NCI-H2171 (cell line): Measurements from ENCODE around the gene C19orf67.

Source experiments
- DNase-seq: peaks from one replicate; lab custom pipeline; 2025; lab: John Stamatoyannopoulos, UW

C19orf67 gene

GRCh38 chr19:14081797-14082674 lies 3.5 kb downstream of the C19orf67 start:
- DNase-seq, result no peak

- peak; percentile 99 for DNase-seq
These were observed 4.4 kb downstream of the C19orf67 start for GRCh38 chr19:14080887-14081796.

DNA sequence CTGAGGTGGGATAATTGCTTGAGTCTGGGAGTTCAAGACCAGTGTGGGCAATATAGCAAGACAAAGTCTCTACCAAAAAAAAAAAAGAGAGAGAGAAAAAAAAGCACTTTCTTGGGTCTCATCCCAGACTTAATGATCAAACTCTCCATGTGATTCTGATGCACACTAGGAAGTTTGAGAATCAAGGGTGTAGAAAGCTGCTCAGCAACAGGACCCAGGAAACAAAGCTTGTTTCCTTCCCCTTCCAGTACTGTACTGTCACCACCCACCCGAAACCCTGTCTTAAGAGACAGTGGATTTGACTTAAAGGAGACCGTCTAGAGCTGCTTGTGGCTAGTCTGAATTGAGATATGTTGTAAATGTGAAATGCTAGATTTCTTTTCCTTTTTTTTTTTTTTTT lies 7.2 kb downstream of the C19orf67 start:
- DNase-seq, result no peak

DNA sequence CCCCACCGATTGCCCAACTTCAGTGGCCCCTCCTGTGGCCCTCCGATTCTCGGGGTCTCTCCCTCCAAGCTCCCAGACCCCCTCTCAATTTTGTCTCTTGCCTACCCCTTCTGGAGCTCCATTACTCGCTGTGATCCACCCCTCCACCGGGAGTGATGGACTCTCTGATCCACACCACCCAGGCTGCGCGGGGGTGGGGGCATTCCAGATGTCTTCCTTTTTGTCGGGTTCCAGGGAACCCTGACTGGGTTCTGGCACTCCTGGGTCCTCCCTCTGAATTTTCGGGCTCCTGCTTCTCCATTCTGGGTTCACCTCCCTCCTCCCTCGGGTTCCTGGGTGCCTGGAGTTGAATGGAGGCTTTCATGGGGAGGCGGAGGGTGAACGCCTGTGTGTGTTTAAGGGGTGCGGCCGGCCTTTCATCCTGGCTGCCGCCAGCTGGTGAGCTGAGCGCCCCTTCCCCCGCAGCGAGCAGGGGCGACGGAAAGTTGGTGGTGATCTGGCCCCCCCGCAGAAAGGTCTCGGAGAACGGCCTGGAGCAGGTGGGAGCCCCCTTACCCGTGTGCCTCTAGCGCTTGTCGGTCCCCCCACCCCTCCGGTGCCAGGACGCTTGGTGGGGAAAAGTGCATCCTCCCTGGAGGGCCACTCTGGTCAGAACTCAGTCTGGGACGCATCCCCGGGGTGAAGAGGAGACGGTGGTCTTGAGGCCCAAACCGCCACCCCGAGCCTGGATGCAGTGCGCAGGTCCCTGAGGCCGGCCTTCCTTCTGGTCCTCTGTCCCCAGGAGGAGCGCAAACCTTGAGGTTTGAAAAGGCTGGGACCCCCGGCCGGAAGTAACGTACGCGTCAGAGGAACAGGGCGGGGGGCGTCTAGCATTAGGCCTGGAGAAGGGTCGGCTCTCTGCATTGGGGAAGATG lies 11.4 kb downstream of the C19orf67 start:
- no peak for DNase-seq

- DNase-seq, result peak; percentile 80
These were observed 12.2 kb downstream of the C19orf67 start for GRCh38 chr19:14073261-14073924.

DNA sequence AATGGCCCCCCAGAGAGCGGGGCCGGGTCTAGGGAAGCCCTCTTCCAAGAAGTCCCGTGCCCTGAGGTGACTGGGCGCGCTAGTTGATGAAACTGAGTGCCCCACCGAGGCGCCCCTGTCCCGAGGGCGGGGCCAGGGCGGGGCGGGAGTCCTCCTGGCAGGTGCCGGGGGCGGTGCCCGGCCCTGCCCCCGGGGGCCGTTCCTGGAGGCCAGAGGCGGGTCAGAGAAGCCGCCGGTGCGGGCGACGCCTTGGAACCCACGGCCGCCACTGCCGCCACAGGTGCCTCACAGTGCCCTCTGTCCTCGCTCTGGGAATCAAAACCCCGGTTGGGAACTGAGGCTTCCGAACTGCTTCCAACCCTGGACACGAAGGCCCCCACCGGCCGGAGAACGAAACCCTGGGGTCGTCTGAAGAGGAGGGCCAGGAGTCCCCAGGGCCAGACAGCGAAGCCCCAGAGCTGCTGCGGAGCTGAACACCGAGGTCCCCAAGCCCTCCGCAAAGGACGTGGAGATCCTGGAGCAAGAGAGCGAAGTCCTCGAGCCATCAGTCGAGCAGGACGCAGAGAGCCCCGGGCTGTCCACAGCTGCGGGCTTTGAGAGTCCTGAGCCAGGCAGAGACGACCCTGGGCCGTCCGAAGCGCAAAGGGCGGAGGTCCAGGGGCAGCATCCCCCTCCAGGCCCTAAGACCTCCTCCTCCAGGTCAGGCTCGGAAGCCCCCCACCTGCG lies 12.9 kb downstream of the C19orf67 start, which contains the start of gene MISP3:
MISP3 (plus strand) TSS at position 252 of the 726 bp plus-strand sequence. CDS start 524 bp downstream, outside the sequence.
- DNase-seq, result peak; percentile 49

GRCh38 chr19:14070268-14071050 lies 15.1 kb downstream of the C19orf67 start:
- no peak for DNase-seq

- DNase-seq, result no peak
These were observed 19.4 kb downstream of the C19orf67 start for GRCh38 chr19:14066134-14066533.

- no peak for DNase-seq
These were observed 22.5 kb downstream of the C19orf67 start for GRCh38 chr19:14063105-14063504.

GRCh38 chr19:14062558-14062855 lies 23.1 kb downstream of the C19orf67 start:
- no peak for DNase-seq

- DNase-seq, result no peak
These were observed 23.6 kb downstream of the C19orf67 start, which contains the start of gene PALM3 for GRCh38 chr19:14061751-14062557. Gene PALM3 (minus strand): TSS chr19:14062076. CDS start chr19:14061980, 96 bp downstream.

- no peak for DNase-seq
These were observed 24.4 kb downstream of the C19orf67 start for GRCh38 chr19:14061081-14061749.

- DNase-seq, result no peak
These were observed 25.9 kb downstream of the C19orf67 start for GRCh38 chr19:14059652-14060155.

DNA sequence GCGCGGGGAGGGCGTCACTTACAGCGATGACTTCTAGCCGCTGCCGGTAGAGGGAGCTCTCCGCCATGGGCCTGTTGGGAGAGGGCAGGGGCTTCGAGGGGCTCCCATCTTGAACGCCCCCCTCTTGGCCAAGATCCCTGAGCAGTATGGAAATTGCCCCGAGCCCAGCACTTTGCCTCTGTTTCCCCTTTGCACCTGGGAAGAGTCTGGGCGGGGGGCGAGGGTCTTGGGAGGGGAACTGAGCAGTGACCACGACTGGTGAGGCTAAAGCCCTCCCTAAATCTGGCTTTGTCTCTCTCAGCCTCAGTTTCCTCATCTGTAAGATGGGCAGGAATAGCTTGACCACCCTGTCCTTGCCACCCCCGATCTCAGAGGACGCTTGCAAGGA lies 26.5 kb downstream of the C19orf67 start:
- DNase-seq, result no peak

DNA sequence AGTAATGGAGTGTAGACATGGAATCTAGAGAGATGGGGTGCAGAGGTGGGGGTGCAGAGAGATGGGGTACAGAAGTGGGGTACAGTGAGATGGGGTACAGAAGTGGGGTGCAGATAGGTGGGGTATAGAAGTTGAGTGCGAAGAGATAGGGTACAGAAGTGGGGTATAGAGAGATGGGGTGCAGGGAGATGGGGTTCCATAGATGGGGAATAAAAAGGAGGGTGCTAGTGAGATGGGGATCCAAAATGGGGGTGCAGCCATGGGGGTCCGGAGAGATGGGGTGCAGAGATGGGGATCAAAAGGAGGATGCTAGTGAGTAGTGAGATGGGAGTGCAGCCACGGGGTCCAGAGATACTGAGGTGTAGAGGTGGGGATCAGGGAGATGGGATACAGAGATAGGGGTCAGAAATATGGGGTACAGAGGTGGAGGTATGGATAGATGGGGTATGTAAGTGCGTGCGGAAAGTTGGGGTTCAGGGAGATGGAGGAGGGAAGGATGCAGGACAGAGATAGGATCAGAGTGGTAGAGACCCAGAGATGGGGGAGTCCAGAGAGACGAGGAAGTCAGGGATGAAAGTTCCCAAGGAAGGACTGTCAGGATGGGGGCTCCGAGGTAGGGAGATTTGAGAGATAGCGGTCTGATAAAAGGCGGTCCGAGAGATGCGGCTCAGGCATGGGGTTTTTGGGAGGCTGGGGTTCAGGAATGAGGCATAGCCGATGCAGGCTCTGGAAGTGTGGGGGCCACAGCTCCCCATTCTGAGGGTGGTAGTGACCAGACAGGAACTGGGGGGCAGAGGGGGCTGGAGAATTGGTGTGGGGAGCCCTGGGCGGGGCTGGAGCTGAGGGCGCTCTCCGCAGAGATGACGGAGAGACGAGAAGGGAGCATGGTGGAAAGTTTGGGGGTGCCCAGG lies 27.1 kb downstream of the C19orf67 start:
- DNase-seq, result no peak

GRCh38 chr19:14056741-14057356 lies 28.7 kb downstream of the C19orf67 start:
- DNase-seq, result no peak
